GM21737 (cell line): ENCODE data around the gene PHF2.

Experiments used
- ATAC-seq: cut with Tn5 transposase; IDR thresholded peaks from one replicate; pipeline ENCODE4 v1.9.1; 2021; ENCODE audit warnings: mild to moderate bottlenecking, moderate library complexity; ENCODE audit not compliant: unreplicated experiment

The PHF2 gene

GRCh38 chr9:93576258-93577077, at the start of gene PHF2:
Gene PHF2, plus strand, starts transcription at chr9:93576584. Its CDS starts 190 bp downstream, at chr9:93576774.
- peak; percentile 38 for ATAC-seq

GRCh38 chr9:93531374-93531773, 45.0 kb upstream of the PHF2 start:
- ATAC-seq: no peak

GRCh38 chr9:93532141-93532540, 44.2 kb upstream of the PHF2 start:
- ATAC-seq: no peak

- no peak for ATAC-seq
Measured at GRCh38 chr9:93533863-93534262, 42.5 kb upstream of the PHF2 start.

GRCh38 chr9:93536167-93536566, 40.2 kb upstream of the PHF2 start:
- ATAC-seq: no peak

GRCh38 chr9:93536874-93537273, 39.5 kb upstream of the PHF2 start:
- no peak for ATAC-seq

- ATAC-seq: no peak
Measured at GRCh38 chr9:93540305-93540704, 36.1 kb upstream of the PHF2 start.

- no peak for ATAC-seq
Measured at GRCh38 chr9:93541005-93541404, 35.4 kb upstream of the PHF2 start.

GRCh38 chr9:93541581-93542349, 34.6 kb upstream of the PHF2 start:
- no peak for ATAC-seq

GRCh38 chr9:93543117-93543516, 33.3 kb upstream of the PHF2 start:
- ATAC-seq: no peak

GRCh38 chr9:93546356-93546755, 30.0 kb upstream of the PHF2 start:
- ATAC-seq: no peak

- ATAC-seq: no peak
Measured at GRCh38 chr9:93549611-93550010, 26.8 kb upstream of the PHF2 start.

GRCh38 chr9:93552923-93553322, 23.5 kb upstream of the PHF2 start:
- ATAC-seq: no peak

- no peak for ATAC-seq
Measured at GRCh38 chr9:93555370-93555769, 21.0 kb upstream of the PHF2 start.

GRCh38 chr9:93557366-93558137, 18.8 kb upstream of the PHF2 start:
- ATAC-seq: no peak

GRCh38 chr9:93558503-93558902, 17.9 kb upstream of the PHF2 start:
- no peak for ATAC-seq

- no peak for ATAC-seq
Measured at GRCh38 chr9:93560991-93561390, 15.4 kb upstream of the PHF2 start.

GRCh38 chr9:93562157-93562556, 14.2 kb upstream of the PHF2 start:
- no peak for ATAC-seq

GRCh38 chr9:93565089-93565488, 11.3 kb upstream of the PHF2 start:
- no peak for ATAC-seq

- ATAC-seq: peak; percentile 89
Measured at GRCh38 chr9:93566408-93567270, 9.7 kb upstream of the PHF2 start.
